Smooth muscle cell (in vitro differentiated cells): ENCODE data around the gene LRRC40. TPM values are rescaled to one million over a fixed set of nuclear protein-coding genes. Genes with fewer than 3 reads are reported as not detected.
"Not testable (repeated sequence)": the region's sequence is repeated elsewhere in the genome, so short reads cannot be mapped to it uniquely, and the experiment has no call there.

ENCODE experiments used
- DNase-seq: peaks from one replicate; lab custom pipeline; 2025; ENCODE audit not compliant: unreplicated experiment; lab: John Stamatoyannopoulos, UW
- H2AFZ ChIP-seq: fragments of 200-600 bp; sonication (generic); 2 replicates; pipeline ENCODE4 v1.6.0; 2016; ENCODE audit warnings: antibody characterized with exemption, low read depth, mild to moderate bottlenecking
- H3F3A ChIP-seq: fragments of 200-600 bp; sonication (generic); 2 replicates; pipeline ENCODE4 v1.6.0; 2017; ENCODE audit warnings: antibody characterized with exemption, low read depth
- H3K27ac ChIP-seq: fragments of 200-600 bp; sonication (generic); 2 replicates; pipeline ENCODE4 v1.5.1; 2016; ENCODE audit warnings: low read depth, mild to moderate bottlenecking
- H3K27me3 ChIP-seq: fragments of 200-600 bp; sonication (generic); 2 replicates; pipeline ENCODE4 v1.6.1; 2016; ENCODE audit warnings: low read depth, mild to moderate bottlenecking
- H3K36me3 ChIP-seq: fragments of 200-600 bp; sonication (generic); 2 replicates; pipeline ENCODE4 v1.5.1; 2016; ENCODE audit warnings: low read depth
- H3K4me1 ChIP-seq: fragments of 200-600 bp; sonication (generic); 2 replicates; pipeline ENCODE4 v1.5.1; 2016; ENCODE audit warnings: low read depth
- H3K4me2 ChIP-seq: fragments of 200-600 bp; sonication (generic); 2 replicates; pipeline ENCODE4 v1.6.0; 2016; ENCODE audit warnings: mild to moderate bottlenecking
- H3K4me3 ChIP-seq: fragments of 200-600 bp; sonication (generic); 2 replicates; pipeline ENCODE4 v1.5.1; 2016; ENCODE audit warnings: mild to moderate bottlenecking
- H3K79me2 ChIP-seq: fragments of 200-600 bp; sonication (generic); 2 replicates; pipeline ENCODE4 v1.6.0; 2016; ENCODE audit warnings: low read depth, mild to moderate bottlenecking
- H3K9ac ChIP-seq: fragments of 200-600 bp; sonication (generic); 2 replicates; pipeline ENCODE4 v1.6.0; 2016; ENCODE audit warnings: low read depth
- H3K9me3 ChIP-seq: fragments of 200-600 bp; sonication (generic); replicated peaks from 2 replicates; pipeline ENCODE4 v1.5.1; 2016; ENCODE audit warnings: low read depth
- H4K20me1 ChIP-seq: fragments of 200-600 bp; sonication (generic); 2 replicates; pipeline ENCODE4 v1.6.0; 2016; ENCODE audit warnings: low read depth
- CTCF ChIP-seq: fragments of 200-600 bp; sonication (generic); IDR thresholded peaks from 2 replicates; pipeline ENCODE4 v1.5.1; 2017; ENCODE audit warnings: borderline replicate concordance, mild to moderate bottlenecking, antibody characterized with exemption; ENCODE audit not compliant: insufficient read depth, poor library complexity, severe bottlenecking
- WGBS: methylation state at CpG from one replicate; pipeline ENCODE4 v1.1.7; 2016; ENCODE audit warnings: low lambda C conversion rate; 5-methylcytosine and 5-hydroxymethylcytosine counted together
- polyA plus RNA-seq: library from polyadenylated mRNA; unstranded; fragments of >200 nt; fragmentation: Nextera tagmentation; extraction: Ambion mirVana; gene quantifications from 2 replicates; pipeline ENCODE4 v1.2.1, GENCODE V29; 2016
- total RNA-seq: library from RNA; depleted of rRNA; stranded (reverse); fragments of >200 nt; gene quantifications from 2 replicates; pipeline ENCODE4 v1.2.3, GENCODE V29; 2014

LRRC40 gene
- total and polyA plus RNA-seq, 2 experiments from 2014 or later = 11.8 to 32.9 TPM

GRCh38 chr1:70190180-70190579 is 15.2 kb downstream of the LRRC40 start:
- H3K9me3 ChIP-seq = no peaks in the 10 kb centered on the region
- no peaks in the 10 kb centered on the region for H3K4me1 ChIP-seq
- H4K20me1 ChIP-seq = peaks cover 57% of the 10 kb centered on the region
- no peaks in the 10 kb centered on the region for H3F3A ChIP-seq
- no peak overlapping the region for H2AFZ ChIP-seq
- H3K9ac ChIP-seq = no peak overlapping the region
- H3K4me3 ChIP-seq = no peak overlapping the region
- H3K27me3 ChIP-seq = no peaks in the 10 kb centered on the region
- no peak overlapping the region for H3K4me2 ChIP-seq
- H3K79me2 ChIP-seq = peaks cover 59% of the 10 kb centered on the region
- no peak for DNase-seq
- no peak overlapping the region for H3K27ac ChIP-seq
- no peaks in the 10 kb centered on the region for H3K36me3 ChIP-seq
- TF ChIP-seq CTCF = no peak

GRCh38 chr1:70188522-70188921 is 16.9 kb downstream of the LRRC40 start:
- DNase-seq = no peak
- Histone ChIP-seq H3K9me3 (no peaks in the 10 kb centered on the region), H2AFZ (no peak overlapping the region), H3F3A (no peaks in the 10 kb centered on the region), H3K27me3 (no peaks in the 10 kb centered on the region), H3K4me1 (no peaks in the 10 kb centered on the region), H4K20me1 (peaks cover 44% of the 10 kb centered on the region), H3K4me3 (no peak overlapping the region), H3K9ac (no peak overlapping the region), H3K4me2 (no peak overlapping the region), H3K79me2 (peaks cover 45% of the 10 kb centered on the region), H3K27ac (no peak overlapping the region), H3K36me3 (no peaks in the 10 kb centered on the region)
- no peak for TF ChIP-seq CTCF
- 98% methylated on average over 2 of the region's 2 CpGs for WGBS

GRCh38 chr1:70185181-70185580 is 20.2 kb downstream of the LRRC40 start:
- WGBS = 99% methylated on average over 3 of the region's 3 CpGs
- H3K4me2 ChIP-seq, H3K4me3 ChIP-seq, H3K9me3 ChIP-seq, H2AFZ ChIP-seq, H3K9ac ChIP-seq, H3K27ac ChIP-seq, H3F3A ChIP-seq, H3K4me1 ChIP-seq, H3K27me3 ChIP-seq, DNase-seq, H3K36me3 ChIP-seq: not testable (repeated sequence)
- H4K20me1 ChIP-seq = peaks cover 16% of the 10 kb centered on the region
- peaks cover 16% of the 10 kb centered on the region for H3K79me2 ChIP-seq

- Histone ChIP-seq H4K20me1 (no peaks in the 10 kb centered on the region), H3K27me3 (no peaks in the 10 kb centered on the region), H3K9ac (no peak overlapping the region), H2AFZ (no peak overlapping the region), H3K9me3 (no peaks in the 10 kb centered on the region), H3F3A (no peaks in the 10 kb centered on the region), H3K4me2 (no peak overlapping the region), H3K27ac (no peak overlapping the region), H3K79me2 (no peaks in the 10 kb centered on the region), H3K4me1 (peaks cover 4% of the 10 kb centered on the region), H3K36me3 (no peaks in the 10 kb centered on the region), H3K4me3 (no peak overlapping the region)
- DNase-seq = no peak
- no peak for TF ChIP-seq CTCF
- WGBS = 100% methylated on average over 1 of the region's 1 CpG
Measured at GRCh38 chr1:70171512-70171911, 33.9 kb downstream of the LRRC40 start.
